ENCODE data around the gene CD63.

CD63 gene

DNA sequence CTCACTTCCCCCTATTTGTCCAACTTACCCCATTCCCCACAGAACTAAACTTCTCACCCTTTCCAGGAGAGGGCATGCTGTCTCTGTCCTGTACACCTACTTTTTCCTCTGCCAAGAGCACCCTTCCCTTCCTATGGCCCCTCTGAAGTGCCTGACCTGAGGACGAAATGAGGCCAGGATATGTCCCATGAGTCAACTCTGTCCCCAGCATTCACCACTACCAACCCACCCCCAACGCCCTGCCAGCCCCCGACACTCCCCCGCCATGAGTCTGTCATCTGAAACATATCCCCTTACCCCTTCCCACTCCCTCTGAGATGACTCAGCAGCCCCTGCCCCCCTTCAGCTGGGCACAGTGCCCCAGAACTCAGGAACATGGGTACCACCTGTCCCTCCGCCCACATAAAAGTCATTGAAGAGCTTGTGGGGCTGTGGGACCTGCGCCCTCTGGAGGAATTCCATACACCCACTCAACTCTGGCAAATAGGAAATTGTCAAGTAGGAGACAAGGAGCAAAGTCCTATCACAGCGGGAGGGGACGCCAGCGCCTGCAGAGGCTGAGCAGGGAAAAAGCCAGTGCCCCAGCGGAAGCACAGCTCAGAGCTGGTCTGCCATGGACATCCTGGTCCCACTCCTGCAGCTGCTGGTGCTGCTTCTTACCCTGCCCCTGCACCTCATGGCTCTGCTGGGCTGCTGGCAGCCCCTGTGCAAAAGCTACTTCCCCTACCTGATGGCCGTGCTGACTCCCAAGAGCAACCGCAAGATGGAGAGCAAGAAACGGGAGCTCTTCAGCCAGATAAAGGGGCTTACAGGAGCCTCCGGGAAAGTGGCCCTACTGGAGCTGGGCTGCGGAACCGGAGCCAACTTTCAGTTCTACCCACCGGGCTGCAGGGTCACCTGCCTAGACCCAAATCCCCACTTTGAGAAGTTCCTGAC lies 47.4 kb downstream of the CD63 start (continued):
- TF ChIP-seq, protein P1, sequence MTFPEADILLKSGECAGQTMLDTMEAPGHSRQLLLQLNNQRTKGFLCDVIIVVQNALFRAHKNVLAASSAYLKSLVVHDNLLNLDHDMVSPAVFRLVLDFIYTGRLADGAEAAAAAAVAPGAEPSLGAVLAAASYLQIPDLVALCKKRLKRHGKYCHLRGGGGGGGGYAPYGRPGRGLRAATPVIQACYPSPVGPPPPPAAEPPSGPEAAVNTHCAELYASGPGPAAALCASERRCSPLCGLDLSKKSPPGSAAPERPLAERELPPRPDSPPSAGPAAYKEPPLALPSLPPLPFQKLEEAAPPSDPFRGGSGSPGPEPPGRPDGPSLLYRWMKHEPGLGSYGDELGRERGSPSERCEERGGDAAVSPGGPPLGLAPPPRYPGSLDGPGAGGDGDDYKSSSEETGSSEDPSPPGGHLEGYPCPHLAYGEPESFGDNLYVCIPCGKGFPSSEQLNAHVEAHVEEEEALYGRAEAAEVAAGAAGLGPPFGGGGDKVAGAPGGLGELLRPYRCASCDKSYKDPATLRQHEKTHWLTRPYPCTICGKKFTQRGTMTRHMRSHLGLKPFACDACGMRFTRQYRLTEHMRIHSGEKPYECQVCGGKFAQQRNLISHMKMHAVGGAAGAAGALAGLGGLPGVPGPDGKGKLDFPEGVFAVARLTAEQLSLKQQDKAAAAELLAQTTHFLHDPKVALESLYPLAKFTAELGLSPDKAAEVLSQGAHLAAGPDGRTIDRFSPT (tag by site-specific recombination; IDR thresholded peaks at IDR 0.05): peak; percentile 92
- TF ChIP-seq, protein P2, sequence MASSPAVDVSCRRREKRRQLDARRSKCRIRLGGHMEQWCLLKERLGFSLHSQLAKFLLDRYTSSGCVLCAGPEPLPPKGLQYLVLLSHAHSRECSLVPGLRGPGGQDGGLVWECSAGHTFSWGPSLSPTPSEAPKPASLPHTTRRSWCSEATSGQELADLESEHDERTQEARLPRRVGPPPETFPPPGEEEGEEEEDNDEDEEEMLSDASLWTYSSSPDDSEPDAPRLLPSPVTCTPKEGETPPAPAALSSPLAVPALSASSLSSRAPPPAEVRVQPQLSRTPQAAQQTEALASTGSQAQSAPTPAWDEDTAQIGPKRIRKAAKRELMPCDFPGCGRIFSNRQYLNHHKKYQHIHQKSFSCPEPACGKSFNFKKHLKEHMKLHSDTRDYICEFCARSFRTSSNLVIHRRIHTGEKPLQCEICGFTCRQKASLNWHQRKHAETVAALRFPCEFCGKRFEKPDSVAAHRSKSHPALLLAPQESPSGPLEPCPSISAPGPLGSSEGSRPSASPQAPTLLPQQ (tag by site-specific recombination; IDR thresholded peaks at IDR 0.05): peak; percentile 60; the same call in 1 of the 2 replicates
- TF ChIP-seq HOXD13 (CRISPR knock-in tag; IDR thresholded peaks at IDR 0.05; ENCODE audit: borderline replicate concordance): no peak
- TF ChIP-seq ZBTB20 (tag by site-specific recombination; IDR thresholded peaks at IDR 0.05): peak; percentile 74
- no peak for TF ChIP-seq ZNF621 (tag by site-specific recombination; IDR thresholded peaks at IDR 0.05)
- no peak for TF ChIP-seq ZNF169 (tag by site-specific recombination; IDR thresholded peaks at IDR 0.05)
- TF ChIP-seq MEIS1 (CRISPR knock-in tag; IDR thresholded peaks at IDR 0.05; ENCODE audit: borderline replicate concordance): no peak
- TF ChIP-seq ZBTB8A (tag by site-specific recombination; IDR thresholded peaks at IDR 0.05): peak; percentile 93
- peak; percentile 32; the same call in 1 of the 2 replicates for TF ChIP-seq ZNF140 (tag by site-specific recombination; IDR thresholded peaks at IDR 0.05)
- TF ChIP-seq ZSCAN30 (tag by site-specific recombination; IDR thresholded peaks at IDR 0.05): no peak
- TF ChIP-seq OSR2 (tag by site-specific recombination; IDR thresholded peaks at IDR 0.05): peak; percentile 89
- TF ChIP-seq, protein P3, sequence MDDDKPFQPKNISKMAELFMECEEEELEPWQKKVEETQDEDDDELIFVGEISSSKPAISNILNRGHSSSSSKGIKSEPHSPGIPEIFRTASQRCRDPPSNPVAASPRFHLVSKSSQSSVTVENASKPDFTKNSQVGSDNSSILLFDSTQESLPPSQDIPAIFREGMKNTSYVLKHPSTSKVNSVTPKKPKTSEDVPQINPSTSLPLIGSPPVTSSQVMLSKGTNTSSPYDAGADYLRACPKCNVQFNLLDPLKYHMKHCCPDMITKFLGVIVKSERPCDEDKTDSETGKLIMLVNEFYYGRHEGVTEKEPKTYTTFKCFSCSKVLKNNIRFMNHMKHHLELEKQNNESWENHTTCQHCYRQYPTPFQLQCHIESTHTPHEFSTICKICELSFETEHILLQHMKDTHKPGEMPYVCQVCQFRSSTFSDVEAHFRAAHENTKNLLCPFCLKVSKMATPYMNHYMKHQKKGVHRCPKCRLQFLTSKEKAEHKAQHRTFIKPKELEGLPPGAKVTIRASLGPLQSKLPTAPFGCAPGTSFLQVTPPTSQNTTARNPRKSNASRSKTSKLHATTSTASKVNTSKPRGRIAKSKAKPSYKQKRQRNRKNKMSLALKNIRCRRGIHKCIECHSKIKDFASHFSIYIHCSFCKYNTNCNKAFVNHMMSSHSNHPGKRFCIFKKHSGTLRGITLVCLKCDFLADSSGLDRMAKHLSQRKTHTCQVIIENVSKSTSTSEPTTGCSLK (tag by site-specific recombination; IDR thresholded peaks at IDR 0.05): no peak
- peak; percentile 70 for TF ChIP-seq SP3 (tag by site-specific recombination; IDR thresholded peaks at IDR 0.05)
- peak; percentile 90 for TF ChIP-seq ZNF76 (tag by site-specific recombination; IDR thresholded peaks at IDR 0.05; ENCODE audit: borderline replicate concordance, low read depth)
- TF ChIP-seq KLF10 (tag by site-specific recombination; IDR thresholded peaks at IDR 0.05): peak; percentile 63
- TF ChIP-seq, protein P4, sequence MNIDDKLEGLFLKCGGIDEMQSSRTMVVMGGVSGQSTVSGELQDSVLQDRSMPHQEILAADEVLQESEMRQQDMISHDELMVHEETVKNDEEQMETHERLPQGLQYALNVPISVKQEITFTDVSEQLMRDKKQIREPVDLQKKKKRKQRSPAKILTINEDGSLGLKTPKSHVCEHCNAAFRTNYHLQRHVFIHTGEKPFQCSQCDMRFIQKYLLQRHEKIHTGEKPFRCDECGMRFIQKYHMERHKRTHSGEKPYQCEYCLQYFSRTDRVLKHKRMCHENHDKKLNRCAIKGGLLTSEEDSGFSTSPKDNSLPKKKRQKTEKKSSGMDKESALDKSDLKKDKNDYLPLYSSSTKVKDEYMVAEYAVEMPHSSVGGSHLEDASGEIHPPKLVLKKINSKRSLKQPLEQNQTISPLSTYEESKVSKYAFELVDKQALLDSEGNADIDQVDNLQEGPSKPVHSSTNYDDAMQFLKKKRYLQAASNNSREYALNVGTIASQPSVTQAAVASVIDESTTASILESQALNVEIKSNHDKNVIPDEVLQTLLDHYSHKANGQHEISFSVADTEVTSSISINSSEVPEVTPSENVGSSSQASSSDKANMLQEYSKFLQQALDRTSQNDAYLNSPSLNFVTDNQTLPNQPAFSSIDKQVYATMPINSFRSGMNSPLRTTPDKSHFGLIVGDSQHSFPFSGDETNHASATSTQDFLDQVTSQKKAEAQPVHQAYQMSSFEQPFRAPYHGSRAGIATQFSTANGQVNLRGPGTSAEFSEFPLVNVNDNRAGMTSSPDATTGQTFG (tag by site-specific recombination; IDR thresholded peaks at IDR 0.05; ENCODE audit: borderline replicate concordance): no peak
- TF ChIP-seq KLF9 (tag by site-specific recombination; IDR thresholded peaks at IDR 0.05; ENCODE audit: low read depth): peak; percentile 33; the same call in 1 of the 2 replicates
- TF ChIP-seq, protein P5, sequence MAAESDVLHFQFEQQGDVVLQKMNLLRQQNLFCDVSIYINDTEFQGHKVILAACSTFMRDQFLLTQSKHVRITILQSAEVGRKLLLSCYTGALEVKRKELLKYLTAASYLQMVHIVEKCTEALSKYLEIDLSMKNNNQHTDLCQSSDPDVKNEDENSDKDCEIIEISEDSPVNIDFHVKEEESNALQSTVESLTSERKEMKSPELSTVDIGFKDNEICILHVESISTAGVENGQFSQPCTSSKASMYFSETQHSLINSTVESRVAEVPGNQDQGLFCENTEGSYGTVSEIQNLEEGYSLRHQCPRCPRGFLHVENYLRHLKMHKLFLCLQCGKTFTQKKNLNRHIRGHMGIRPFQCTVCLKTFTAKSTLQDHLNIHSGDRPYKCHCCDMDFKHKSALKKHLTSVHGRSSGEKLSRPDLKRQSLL (tag by site-specific recombination; IDR thresholded peaks at IDR 0.05): 0 out of 2 replicates have a peak, but pooled peaks have one; percentile 4
- no peak for TF ChIP-seq ZNF473 (tag by site-specific recombination; IDR thresholded peaks at IDR 0.05)
- no peak for TF ChIP-seq ZNF211 (tag by site-specific recombination; IDR thresholded peaks at IDR 0.05; ENCODE audit: low read depth)
- no peak for TF ChIP-seq GFI1B (tag by site-specific recombination; IDR thresholded peaks at IDR 0.05)
- TF ChIP-seq ZNF747 (tag by site-specific recombination; IDR thresholded peaks at IDR 0.05): no peak
- TF ChIP-seq ZNF660 (tag by site-specific recombination; IDR thresholded peaks at IDR 0.05): peak; percentile 86
- TF ChIP-seq MYNN (tag by site-specific recombination; IDR thresholded peaks at IDR 0.05; ENCODE audit: borderline replicate concordance): peak; percentile 86
- TF ChIP-seq ZNF10 (tag by site-specific recombination; IDR thresholded peaks at IDR 0.05): no peak
- TF ChIP-seq ZNF292 (tag by site-specific recombination; IDR thresholded peaks at IDR 0.05; ENCODE audit: borderline replicate concordance, low read depth): no peak
- no peak for TF ChIP-seq ZNF544 (tag by site-specific recombination; IDR thresholded peaks at IDR 0.05)
- no peak for TF ChIP-seq ZNF624 (tag by site-specific recombination; IDR thresholded peaks at IDR 0.05)
- TF ChIP-seq REPIN1 (tag by site-specific recombination; IDR thresholded peaks at IDR 0.05; ENCODE audit: low read depth): no peak
- TF ChIP-seq ZFHX2 (tag by site-specific recombination; conservative IDR thresholded peaks at IDR 0.05): peak; percentile 100
- no peak for TF ChIP-seq ZNF658 (tag by site-specific recombination; IDR thresholded peaks at IDR 0.05)
